SK-N-SH treated with all-trans-retinoic acid at 6 μM for 48 hours (cell line): ENCODE data around the gene IL10RA.
A peak's percentile ranks its signal among the peaks of the same experiment; 100 is the strongest.

ENCODE experiments used
- ATAC-seq: fragments of 200-7000 bp; cut with Tn5 transposase; 3 replicates; pipeline ENCODE4 v1.9.1; 2020; ENCODE audit warnings: mild to moderate bottlenecking, moderate library complexity
- ARNTL ChIP-seq: fragments of 450-650 bp; formaldehyde crosslinking; IDR thresholded peaks from 2 replicates; pipeline ENCODE4 v1.5.0; 2020; ENCODE audit warnings: low read depth, mild to moderate bottlenecking, moderate library complexity, borderline replicate concordance
- CREB5 ChIP-seq: fragments of 250-450 bp; sonication (Bioruptor Pico); IDR thresholded peaks from 2 replicates; pipeline ENCODE4 v1.5.1; 2020; ENCODE audit warnings: low read depth, mild to moderate bottlenecking, moderate library complexity
- CSDC2 ChIP-seq: fragments of 250-450 bp; sonication (Bioruptor Pico); IDR thresholded peaks from 2 replicates; pipeline ENCODE4 v1.5.0; 2020; ENCODE audit warnings: mild to moderate bottlenecking, moderate library complexity
- ESRRG ChIP-seq: fragments of 250-450 bp; sonication (Bioruptor Pico); IDR thresholded peaks from 2 replicates; pipeline ENCODE4 v1.6.1; 2021; ENCODE audit warnings: mild to moderate bottlenecking
- GLIS3 ChIP-seq: fragments of 250-450 bp; sonication (Bioruptor Pico); IDR thresholded peaks from 2 replicates; pipeline ENCODE4 v1.5.0; 2020; ENCODE audit warnings: mild to moderate bottlenecking, moderate library complexity
- ISL1 ChIP-seq: fragments of 250-450 bp; sonication (Bioruptor Pico); IDR thresholded peaks from 2 replicates; pipeline ENCODE4 v2.1.2; 2022; ENCODE audit warnings: mild to moderate bottlenecking, moderate library complexity
- OSR1 ChIP-seq: fragments of 250-450 bp; sonication (Bioruptor Pico); IDR thresholded peaks from 2 replicates; pipeline ENCODE4 v1.8.0; 2022; ENCODE audit warnings: moderate library complexity, mild to moderate bottlenecking, inconsistent platforms
- PATZ1 ChIP-seq: fragments of 250-450 bp; sonication (Bioruptor Pico); IDR thresholded peaks from 2 replicates; pipeline ENCODE4 v1.8.0; 2020; ENCODE audit warnings: mild to moderate bottlenecking, moderate library complexity, borderline replicate concordance
- POU6F1 ChIP-seq: fragments of 250-450 bp; sonication (Bioruptor Pico); IDR thresholded peaks from 2 replicates; pipeline ENCODE4 v1.8.0; 2021; ENCODE audit warnings: low read depth, mild to moderate bottlenecking, moderate library complexity, borderline replicate concordance
- PPARA ChIP-seq: fragments of 250-450 bp; sonication (Bioruptor Pico); IDR thresholded peaks from 2 replicates; pipeline ENCODE4 v1.5.0; 2020; ENCODE audit warnings: mild to moderate bottlenecking, borderline replicate concordance
- SNAI2 ChIP-seq: fragments of 250-450 bp; sonication (Bioruptor Pico); IDR thresholded peaks from 2 replicates; pipeline ENCODE4 v1.5.0; 2020; ENCODE audit warnings: mild to moderate bottlenecking, moderate library complexity
- TCF4 ChIP-seq: fragments of 250-450 bp; sonication (Bioruptor Pico); IDR thresholded peaks from 2 replicates; pipeline ENCODE4 v1.8.0; 2021; ENCODE audit warnings: mild to moderate bottlenecking, moderate library complexity, borderline replicate concordance
- TOX ChIP-seq: fragments of 250-450 bp; sonication (Bioruptor Pico); IDR thresholded peaks from 2 replicates; pipeline ENCODE4 v1.8.0; 2021; ENCODE audit warnings: mild to moderate bottlenecking, moderate library complexity, borderline replicate concordance
- TSHZ2 ChIP-seq: fragments of 250-450 bp; sonication (Bioruptor Pico); IDR thresholded peaks from 2 replicates; pipeline ENCODE4 v1.5.0; 2020; ENCODE audit warnings: mild to moderate bottlenecking, moderate library complexity
- ZC3H10 ChIP-seq: fragments of 250-450 bp; sonication (Bioruptor Pico); IDR thresholded peaks from 2 replicates; pipeline ENCODE4 v1.5.1; 2021; ENCODE audit warnings: mild to moderate bottlenecking, moderate library complexity
- ZFP3 ChIP-seq: fragments of 250-450 bp; sonication (Bioruptor Pico); IDR thresholded peaks from 2 replicates; pipeline ENCODE4 v1.5.0; 2020; ENCODE audit warnings: mild to moderate bottlenecking, moderate library complexity
- ZFP30 ChIP-seq: fragments of 450-650 bp; formaldehyde crosslinking; IDR thresholded peaks from 2 replicates; pipeline ENCODE4 v1.5.0; 2022; ENCODE audit warnings: mild to moderate bottlenecking, moderate library complexity
- ZNF70 ChIP-seq: fragments of 450-650 bp; formaldehyde crosslinking; IDR thresholded peaks from 2 replicates; pipeline ENCODE4 v1.5.0; 2020; ENCODE audit warnings: mild to moderate bottlenecking, moderate library complexity
- ZNF8 ChIP-seq: fragments of 450-650 bp; formaldehyde crosslinking; IDR thresholded peaks from 2 replicates; pipeline ENCODE4 v1.5.0; 2020; ENCODE audit warnings: mild to moderate bottlenecking, moderate library complexity

IL10RA gene

GRCh38 chr11:118010738-118011461 lies 24.7 kb downstream of the IL10RA start:
- no peak for TF ChIP-seq CSDC2 (CRISPR knock-in tag)
- no peak for TF ChIP-seq PATZ1
- TF ChIP-seq ARNTL (CRISPR knock-in tag): no peak
- TF ChIP-seq ZNF70: no peak
- TF ChIP-seq TCF4 (CRISPR knock-in tag): no peak
- TF ChIP-seq ZNF8: no peak
- no peak for TF ChIP-seq ESRRG (CRISPR knock-in tag)
- TF ChIP-seq TSHZ2 (CRISPR knock-in tag): no peak
- no peak for TF ChIP-seq ZFP3 (CRISPR knock-in tag)
- ATAC-seq: no peak

- no peak for TF ChIP-seq ARNTL (CRISPR knock-in tag)
- TF ChIP-seq CSDC2 (CRISPR knock-in tag): no peak
- TF ChIP-seq ESRRG (CRISPR knock-in tag): no peak
- ATAC-seq: peak; percentile 57
Measured at GRCh38 chr11:118012083-118012669, 26.0 kb downstream of the IL10RA start.

GRCh38 chr11:118014022-118014421 lies 27.8 kb downstream of the IL10RA start:
- ATAC-seq: no peak
- no peak for TF ChIP-seq GLIS3

GRCh38 chr11:118015385-118015841 lies 29.2 kb downstream of the IL10RA start:
- TF ChIP-seq TOX (CRISPR knock-in tag): no peak
- no peak for TF ChIP-seq ZNF70
- TF ChIP-seq PATZ1: no peak
- TF ChIP-seq POU6F1: no peak
- TF ChIP-seq TSHZ2 (CRISPR knock-in tag): no peak
- TF ChIP-seq SNAI2 (CRISPR knock-in tag): no peak
- no peak for TF ChIP-seq OSR1 (CRISPR knock-in tag)
- TF ChIP-seq CREB5 (CRISPR knock-in tag): no peak
- no peak for TF ChIP-seq CSDC2 (CRISPR knock-in tag)
- TF ChIP-seq ISL1 (CRISPR knock-in tag): no peak
- no peak for TF ChIP-seq ZC3H10
- TF ChIP-seq TCF4 (CRISPR knock-in tag): no peak
- no peak for TF ChIP-seq PPARA (CRISPR knock-in tag)
- TF ChIP-seq ZFP30: no peak
- TF ChIP-seq GLIS3: no peak
- ATAC-seq: no peak
